Upper lobe of right lung (tissue), 1 donor: ENCODE data around the gene PDE2A. TPM values are rescaled to one million over a fixed set of nuclear protein-coding genes. Genes with fewer than 3 reads are reported as not detected.

Source experiments
- ATAC-seq: fragments of 200-7000 bp; cut with Tn5 transposase; one replicate; pipeline ENCODE4 v1.9.1; 2020; ENCODE audit warnings: mild to moderate bottlenecking, moderate library complexity
- DNase-seq: peaks from one replicate; pipeline ENCODE4 v3.0.0-alpha.2; 2020
- H3K27ac ChIP-seq: fragments of 200-600 bp; one replicate; pipeline ENCODE4 v1.8.0; 2022
- H3K27me3 ChIP-seq: fragments of 200-600 bp; one replicate; pipeline ENCODE4 v1.8.0; 2022; ENCODE audit warnings: mild to moderate bottlenecking
- H3K36me3 ChIP-seq: fragments of 200-600 bp; one replicate; pipeline ENCODE4 v1.8.0; 2022
- H3K4me1 ChIP-seq: fragments of 200-600 bp; one replicate; pipeline ENCODE4 v1.8.0; 2022
- H3K4me3 ChIP-seq: fragments of 200-600 bp; one replicate; pipeline ENCODE4 v1.8.0; 2022; ENCODE audit warnings: mild to moderate bottlenecking
- H3K9me3 ChIP-seq: fragments of 200-600 bp; one replicate; pipeline ENCODE4 v1.8.0; 2022
- intact Hi-C: fragments of 100-400 bp; cut with DNase I; formaldehyde crosslinking; loops from one replicate; pipeline ENCODE4 v1.11.0; 2022
- total RNA-seq: library from RNA; stranded (reverse); fragmentation: NEBNext Ultra II Directional; extraction: Animal tissue kit (Norgen Biotek cat#: 25700); gene quantifications from one replicate; pipeline ENCODE4 v1.2.1, GENCODE V29; 2021
- TF ChIP-seq, protein P1 (sequence below): fragments of 200-600 bp; IDR thresholded peaks from one replicate; pipeline ENCODE4 v1.8.0; 2022; ENCODE audit warnings: antibody characterized with exemption
- donor health status: DM: no; HTN: yes; CAD: no; lungs with severe emphysema.

The PDE2A gene
- total RNA-seq, 1 donor from 2014 or later = 27.3 TPM

- Histone ChIP-seq H3K4me3 (no peak overlapping the region), H3K27me3 (no peaks in the 10 kb centered on the region), H3K36me3 (peaks cover 76% of the 10 kb centered on the region), H3K4me1 (peaks cover 15% of the 10 kb centered on the region), H3K27ac (no peak overlapping the region), H3K9me3 (no peaks in the 10 kb centered on the region)
- TF ChIP-seq, protein P1, sequence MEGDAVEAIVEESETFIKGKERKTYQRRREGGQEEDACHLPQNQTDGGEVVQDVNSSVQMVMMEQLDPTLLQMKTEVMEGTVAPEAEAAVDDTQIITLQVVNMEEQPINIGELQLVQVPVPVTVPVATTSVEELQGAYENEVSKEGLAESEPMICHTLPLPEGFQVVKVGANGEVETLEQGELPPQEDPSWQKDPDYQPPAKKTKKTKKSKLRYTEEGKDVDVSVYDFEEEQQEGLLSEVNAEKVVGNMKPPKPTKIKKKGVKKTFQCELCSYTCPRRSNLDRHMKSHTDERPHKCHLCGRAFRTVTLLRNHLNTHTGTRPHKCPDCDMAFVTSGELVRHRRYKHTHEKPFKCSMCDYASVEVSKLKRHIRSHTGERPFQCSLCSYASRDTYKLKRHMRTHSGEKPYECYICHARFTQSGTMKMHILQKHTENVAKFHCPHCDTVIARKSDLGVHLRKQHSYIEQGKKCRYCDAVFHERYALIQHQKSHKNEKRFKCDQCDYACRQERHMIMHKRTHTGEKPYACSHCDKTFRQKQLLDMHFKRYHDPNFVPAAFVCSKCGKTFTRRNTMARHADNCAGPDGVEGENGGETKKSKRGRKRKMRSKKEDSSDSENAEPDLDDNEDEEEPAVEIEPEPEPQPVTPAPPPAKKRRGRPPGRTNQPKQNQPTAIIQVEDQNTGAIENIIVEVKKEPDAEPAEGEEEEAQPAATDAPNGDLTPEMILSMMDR = no peak
- intact Hi-C loops = no loop called here
- ATAC-seq (no peak), DNase-seq (no peak)
These were observed 36.9 kb upstream of the PDE2A start for GRCh38 chr11:72711141-72711540.

GRCh38 chr11:72710278-72710677 is 36.1 kb upstream of the PDE2A start:
- Histone ChIP-seq H3K9me3 (no peaks in the 10 kb centered on the region), H3K4me1 (peaks cover 14% of the 10 kb centered on the region), H3K4me3 (no peak overlapping the region), H3K27ac (no peak overlapping the region), H3K27me3 (no peaks in the 10 kb centered on the region), H3K36me3 (peaks cover 84% of the 10 kb centered on the region)
- TF ChIP-seq, protein P1 = no peak
- no peak for ATAC-seq
- intact Hi-C loops = no loop called here
- no peak for DNase-seq

DNA sequence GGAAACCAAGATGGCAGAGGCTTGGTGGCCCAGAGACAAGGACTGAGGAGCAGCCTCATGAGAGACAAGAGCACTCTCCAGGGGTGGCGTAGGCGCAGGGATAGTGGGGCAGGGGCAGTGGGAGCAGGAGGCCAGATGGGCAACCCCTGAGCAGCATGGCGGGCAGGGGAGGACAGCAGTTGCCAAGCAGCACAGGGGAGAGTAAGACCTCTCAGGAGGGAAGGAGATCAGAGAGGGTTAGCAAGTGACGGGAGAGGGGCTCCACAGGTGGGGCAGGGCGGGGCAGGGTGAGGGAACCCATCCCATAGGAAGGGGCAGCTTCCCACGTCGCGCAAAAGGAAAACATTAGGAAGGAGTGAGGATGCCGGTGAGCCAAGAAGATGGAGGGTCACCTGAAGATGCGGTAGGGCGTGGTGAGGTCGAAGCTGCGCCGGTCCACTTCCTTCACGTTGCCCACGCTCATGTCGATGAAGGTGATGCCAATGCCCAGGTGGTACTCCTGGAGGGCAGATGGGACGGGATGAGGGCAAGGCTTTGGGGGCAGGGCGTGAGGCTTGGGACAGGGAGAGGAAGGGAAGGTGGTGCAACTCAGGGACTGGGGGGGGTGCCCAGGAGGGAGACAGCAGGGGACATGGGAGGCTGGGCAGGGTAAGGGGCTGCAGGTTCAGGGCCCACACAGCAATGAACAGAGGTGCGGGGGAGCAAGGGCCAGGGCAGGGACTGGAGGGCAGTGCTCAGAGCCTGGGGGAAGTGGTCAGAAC is 35.4 kb upstream of the PDE2A start:
- H3K27me3 ChIP-seq = no peaks in the 10 kb centered on the region
- no peak overlapping the region for H3K27ac ChIP-seq
- ATAC-seq (no peak), DNase-seq (no peak)
- H3K4me1 ChIP-seq = peaks cover 11% of the 10 kb centered on the region
- TF ChIP-seq, protein P1 = no peak
- intact Hi-C loops = no loop called here
- H3K9me3 ChIP-seq = no peaks in the 10 kb centered on the region
- no peak overlapping the region for H3K4me3 ChIP-seq
- H3K36me3 ChIP-seq = peaks cover 87% of the 10 kb centered on the region

DNA sequence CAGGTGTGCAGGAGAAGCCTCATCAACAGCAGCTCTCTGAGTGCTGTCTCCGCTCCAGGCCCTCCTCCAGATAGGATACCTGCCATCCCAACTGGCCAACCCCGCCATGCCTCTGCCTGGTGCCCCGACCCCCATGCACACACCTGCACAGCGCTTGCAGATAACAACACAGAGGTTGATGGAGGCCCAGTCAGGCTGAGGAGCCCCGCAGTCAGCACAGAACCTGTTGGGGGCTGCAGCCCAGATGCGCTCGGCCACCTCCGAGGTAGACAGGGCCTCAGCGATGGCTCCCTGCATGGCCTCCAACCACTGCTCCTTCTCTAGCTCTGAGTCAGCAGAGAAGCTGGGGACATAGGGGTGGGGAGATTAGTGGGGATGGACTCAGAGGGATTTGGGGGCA is 32.8 kb upstream of the PDE2A start:
- Histone ChIP-seq H3K27ac (no peak overlapping the region), H3K9me3 (no peaks in the 10 kb centered on the region), H3K4me3 (no peak overlapping the region), H3K4me1 (peaks cover 16% of the 10 kb centered on the region), H3K36me3 (peaks cover 95% of the 10 kb centered on the region), H3K27me3 (no peaks in the 10 kb centered on the region)
- ATAC-seq (no peak), DNase-seq (no peak)
- intact Hi-C loops = no loop called here
- TF ChIP-seq, protein P1 = no peak

DNA sequence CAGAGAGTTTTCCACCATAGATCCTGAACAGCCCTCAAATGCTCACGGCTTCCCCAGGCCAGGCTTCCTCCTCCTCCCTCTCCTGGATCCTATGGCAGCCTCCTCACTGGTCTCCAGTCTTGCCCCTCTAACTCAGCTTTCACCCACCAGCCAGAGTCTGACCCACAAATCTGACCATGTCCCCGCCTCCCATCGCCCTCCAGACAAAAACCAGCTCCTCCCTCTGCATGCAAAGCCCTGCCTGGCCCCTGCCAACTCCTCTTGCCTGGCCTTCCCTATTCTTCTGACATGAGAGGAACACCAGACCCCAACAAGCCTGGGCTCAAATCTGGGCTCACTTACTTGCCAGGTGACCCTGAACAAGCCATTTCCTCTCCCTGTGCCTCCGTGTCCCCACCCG is 32.4 kb upstream of the PDE2A start:
- no peak overlapping the region for H3K27ac ChIP-seq
- no peaks in the 10 kb centered on the region for H3K9me3 ChIP-seq
- no peaks in the 10 kb centered on the region for H3K27me3 ChIP-seq
- no peak overlapping the region for H3K4me3 ChIP-seq
- no peak for DNase-seq
- H3K4me1 ChIP-seq = peaks cover 16% of the 10 kb centered on the region
- ATAC-seq = no peak
- intact Hi-C loops = no loop called here
- TF ChIP-seq, protein P1 = no peak
- peaks cover 95% of the 10 kb centered on the region for H3K36me3 ChIP-seq
